ENCODE results near the gene NOX3. TPM values are rescaled to one million over a fixed set of nuclear protein-coding genes. Genes with fewer than 3 reads are reported as not detected.

NOX3 gene
- total RNA-seq, 4 donors from 2014 or later = not detected

DNA sequence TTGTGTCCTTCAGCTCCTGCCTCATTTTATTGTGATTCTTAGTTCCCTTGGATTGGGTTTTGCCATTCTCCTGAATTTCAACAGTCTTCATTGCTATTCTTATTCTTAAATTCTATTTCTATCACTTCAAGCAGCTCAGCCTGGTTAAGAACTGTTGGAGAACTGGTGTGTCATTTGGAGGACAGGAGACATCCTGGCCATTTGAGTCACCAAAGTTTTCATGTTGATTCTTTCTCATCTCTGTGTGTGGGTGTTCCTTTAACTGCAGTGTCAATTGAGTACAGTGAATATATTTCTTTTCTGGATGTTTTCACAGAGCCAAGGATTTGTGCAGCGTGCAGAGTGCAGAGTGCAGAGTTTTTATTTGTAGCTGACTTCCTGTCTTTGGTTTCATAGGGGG, 107.8 kb downstream of the NOX3 start:
- no peaks in the 10 kb centered on the region for H3K27me3 ChIP-seq
- H3K9me3 ChIP-seq = peaks cover 0 to 1% (median 0%) of the 10 kb centered on the region in 4 donors
- no peaks in the 10 kb centered on the region for H3K4me1 ChIP-seq
- H3K36me3 ChIP-seq = no peaks in the 10 kb centered on the region
- H3K4me3 ChIP-seq = no peak overlapping the region
- H3K27ac ChIP-seq = no peak overlapping the region
- TF ChIP-seq, protein P1, sequence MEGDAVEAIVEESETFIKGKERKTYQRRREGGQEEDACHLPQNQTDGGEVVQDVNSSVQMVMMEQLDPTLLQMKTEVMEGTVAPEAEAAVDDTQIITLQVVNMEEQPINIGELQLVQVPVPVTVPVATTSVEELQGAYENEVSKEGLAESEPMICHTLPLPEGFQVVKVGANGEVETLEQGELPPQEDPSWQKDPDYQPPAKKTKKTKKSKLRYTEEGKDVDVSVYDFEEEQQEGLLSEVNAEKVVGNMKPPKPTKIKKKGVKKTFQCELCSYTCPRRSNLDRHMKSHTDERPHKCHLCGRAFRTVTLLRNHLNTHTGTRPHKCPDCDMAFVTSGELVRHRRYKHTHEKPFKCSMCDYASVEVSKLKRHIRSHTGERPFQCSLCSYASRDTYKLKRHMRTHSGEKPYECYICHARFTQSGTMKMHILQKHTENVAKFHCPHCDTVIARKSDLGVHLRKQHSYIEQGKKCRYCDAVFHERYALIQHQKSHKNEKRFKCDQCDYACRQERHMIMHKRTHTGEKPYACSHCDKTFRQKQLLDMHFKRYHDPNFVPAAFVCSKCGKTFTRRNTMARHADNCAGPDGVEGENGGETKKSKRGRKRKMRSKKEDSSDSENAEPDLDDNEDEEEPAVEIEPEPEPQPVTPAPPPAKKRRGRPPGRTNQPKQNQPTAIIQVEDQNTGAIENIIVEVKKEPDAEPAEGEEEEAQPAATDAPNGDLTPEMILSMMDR (IDR thresholded peaks at IDR 0.05) = no peak
- no peak for TF ChIP-seq POLR2A (IDR thresholded peaks at IDR 0.05)
- DNase-seq = no peak

DNA sequence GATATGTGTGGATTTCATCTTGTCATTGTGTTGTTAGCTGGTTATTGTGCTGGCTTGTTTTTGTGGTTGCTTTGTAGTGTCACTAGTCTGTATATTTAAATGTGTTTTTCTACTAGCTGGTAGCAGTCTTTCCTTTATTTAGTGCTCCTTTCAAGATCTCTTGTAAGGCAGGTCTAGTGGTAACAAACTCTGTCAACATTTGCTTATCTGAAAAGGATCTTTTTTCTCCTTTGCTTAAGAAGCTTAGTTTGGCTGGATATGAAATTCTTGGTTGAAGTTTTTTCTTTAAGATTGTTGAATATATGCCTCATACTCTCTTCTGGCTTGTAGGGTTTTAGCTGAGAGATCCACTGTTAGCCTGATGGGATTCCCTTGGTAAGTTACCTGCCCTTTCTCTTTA, 108.7 kb downstream of the NOX3 start:
- TF ChIP-seq, protein P1 (IDR thresholded peaks at IDR 0.05) = no peak
- TF ChIP-seq POLR2A (IDR thresholded peaks at IDR 0.05) = no peak
- no peaks in the 10 kb centered on the region for H3K36me3 ChIP-seq
- H3K9me3 ChIP-seq = no peaks in the 10 kb centered on the region
- no peak overlapping the region for H3K4me3 ChIP-seq
- H3K27ac ChIP-seq = no peak overlapping the region
- DNase-seq = no peak
- H3K4me1 ChIP-seq = no peaks in the 10 kb centered on the region
- no peaks in the 10 kb centered on the region for H3K27me3 ChIP-seq

Other genes starting within 250 kb of the NOX3 start
- under 1 TPM in 1 of 4 donors, not detected in 3; 0.88 TPM for gene CLDN20, start 191.8 kb downstream of the NOX3 start, total RNA-seq
- 10 to 100 TPM; 11.4 to 26.4 (median 13.3) TPM for gene TFB1M, start 141.4 kb downstream of the NOX3 start, total RNA-seq

Data from Peyer's patch (tissue), 4 donors.